ENCODE measurements around the gene OR2V2. TPM values are rescaled to one million over a fixed set of nuclear protein-coding genes. Genes with fewer than 3 reads are reported as not detected.
A peak's percentile ranks its signal among the peaks of the same experiment; 100 is the strongest.
"Not testable (repeated sequence)": the region's sequence is repeated elsewhere in the genome, so short reads cannot be mapped to it uniquely, and the experiment has no call there.

Gene OR2V2, protein sequence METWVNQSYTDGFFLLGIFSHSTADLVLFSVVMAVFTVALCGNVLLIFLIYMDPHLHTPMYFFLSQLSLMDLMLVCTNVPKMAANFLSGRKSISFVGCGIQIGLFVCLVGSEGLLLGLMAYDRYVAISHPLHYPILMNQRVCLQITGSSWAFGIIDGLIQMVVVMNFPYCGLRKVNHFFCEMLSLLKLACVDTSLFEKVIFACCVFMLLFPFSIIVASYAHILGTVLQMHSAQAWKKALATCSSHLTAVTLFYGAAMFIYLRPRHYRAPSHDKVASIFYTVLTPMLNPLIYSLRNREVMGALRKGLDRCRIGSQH
- not detected in 2 replicates for total RNA-seq
- polyA plus RNA-seq, result not detected in 2 replicates

DNA sequence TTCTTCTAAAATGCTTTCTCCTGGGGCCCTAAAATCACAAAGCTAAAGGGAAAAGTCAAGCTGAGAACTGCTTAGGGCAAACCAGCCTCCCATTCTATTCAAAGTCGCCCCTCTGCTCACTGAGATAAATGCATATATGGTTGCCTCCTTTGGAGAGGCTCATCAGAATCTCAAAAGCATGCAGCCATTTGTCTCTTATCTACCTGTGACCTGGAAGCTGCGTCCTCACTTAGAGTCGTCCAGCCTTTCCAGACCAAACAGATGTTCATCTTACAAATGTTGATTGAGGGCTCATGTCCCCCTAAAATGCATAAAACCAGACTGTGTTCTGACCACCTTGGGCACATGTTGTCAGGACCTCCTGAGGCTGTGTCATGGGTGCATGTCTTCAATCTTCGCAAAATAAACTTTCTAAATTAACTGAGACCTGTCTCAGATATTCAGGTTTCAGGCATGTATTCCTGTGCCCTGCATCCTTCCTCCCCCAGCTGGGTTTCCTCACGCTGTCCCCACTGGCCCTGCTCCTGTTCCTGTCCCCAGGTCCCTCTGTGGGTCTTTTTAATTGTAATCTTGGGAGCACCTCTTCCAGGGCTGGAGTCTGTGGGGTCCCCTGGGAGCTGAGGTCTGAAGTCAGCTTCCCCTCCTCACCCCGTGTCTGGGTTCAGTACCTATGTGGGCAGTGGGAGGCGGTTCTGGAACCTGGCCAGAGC, at the start of gene OR2V2:
TSS of gene OR2V2 (plus strand) at position 660 of the 710 bp plus-strand sequence. CDS start 7,357 bp downstream, outside the sequence.
- H3K4me1 ChIP-seq (ENCODE audit: low read depth); H3K9me3 ChIP-seq (ENCODE audit: low read depth); H3K27ac ChIP-seq; DNase-seq (ENCODE audit: low read depth in 1 of 2, low spot score in 1 of 2); H3K27me3 ChIP-seq; H3K4me3 ChIP-seq; H3K36me3 ChIP-seq: not testable (repeated sequence)

DNA sequence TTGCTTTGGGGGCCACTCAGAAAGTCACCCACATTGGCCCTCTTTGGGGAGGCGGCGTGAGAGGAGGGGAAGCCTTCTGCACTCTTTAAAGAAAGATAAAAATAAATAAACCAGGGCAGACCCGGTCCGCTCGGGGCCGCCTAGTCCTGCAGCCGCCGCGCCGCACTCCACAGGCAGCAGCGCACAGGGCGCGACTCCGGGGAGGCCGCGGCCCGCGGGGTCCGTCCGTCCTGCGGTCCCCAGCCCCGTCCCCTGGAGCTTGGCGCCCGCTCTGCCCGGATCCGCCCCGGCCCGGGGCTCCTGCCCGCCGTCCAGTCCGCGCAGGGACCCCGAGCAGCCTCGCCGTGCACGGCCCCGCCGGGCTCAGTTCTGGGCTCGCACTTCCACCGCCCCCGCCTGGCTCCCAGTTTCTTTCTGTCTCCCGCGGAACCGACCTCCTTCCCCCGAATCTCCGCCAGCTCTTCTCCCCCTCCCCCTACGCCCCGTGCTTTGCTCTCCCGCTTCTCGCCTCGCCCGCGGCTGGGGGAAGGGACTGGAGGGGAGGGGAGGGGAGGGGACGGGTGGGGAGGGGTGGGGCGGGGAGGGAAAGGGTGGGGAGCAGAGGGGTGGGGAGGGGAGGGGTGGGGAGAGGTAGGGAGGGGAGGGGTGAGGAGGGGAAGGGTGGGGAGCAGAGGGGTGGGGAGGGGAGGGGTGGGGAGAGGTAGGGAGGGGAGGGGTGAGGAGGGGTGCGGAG, 49.5 kb upstream of the OR2V2 start:
- not testable (repeated sequence) for DNase-seq (ENCODE audit: low read depth in 1 of 2, low spot score in 1 of 2); H3K36me3 ChIP-seq; H3K4me1 ChIP-seq (ENCODE audit: low read depth); H3K27ac ChIP-seq; H3K9me3 ChIP-seq (ENCODE audit: low read depth); H3K4me3 ChIP-seq
- H3K27me3 ChIP-seq, result peaks cover 22% of the 10 kb centered on the region

DNA sequence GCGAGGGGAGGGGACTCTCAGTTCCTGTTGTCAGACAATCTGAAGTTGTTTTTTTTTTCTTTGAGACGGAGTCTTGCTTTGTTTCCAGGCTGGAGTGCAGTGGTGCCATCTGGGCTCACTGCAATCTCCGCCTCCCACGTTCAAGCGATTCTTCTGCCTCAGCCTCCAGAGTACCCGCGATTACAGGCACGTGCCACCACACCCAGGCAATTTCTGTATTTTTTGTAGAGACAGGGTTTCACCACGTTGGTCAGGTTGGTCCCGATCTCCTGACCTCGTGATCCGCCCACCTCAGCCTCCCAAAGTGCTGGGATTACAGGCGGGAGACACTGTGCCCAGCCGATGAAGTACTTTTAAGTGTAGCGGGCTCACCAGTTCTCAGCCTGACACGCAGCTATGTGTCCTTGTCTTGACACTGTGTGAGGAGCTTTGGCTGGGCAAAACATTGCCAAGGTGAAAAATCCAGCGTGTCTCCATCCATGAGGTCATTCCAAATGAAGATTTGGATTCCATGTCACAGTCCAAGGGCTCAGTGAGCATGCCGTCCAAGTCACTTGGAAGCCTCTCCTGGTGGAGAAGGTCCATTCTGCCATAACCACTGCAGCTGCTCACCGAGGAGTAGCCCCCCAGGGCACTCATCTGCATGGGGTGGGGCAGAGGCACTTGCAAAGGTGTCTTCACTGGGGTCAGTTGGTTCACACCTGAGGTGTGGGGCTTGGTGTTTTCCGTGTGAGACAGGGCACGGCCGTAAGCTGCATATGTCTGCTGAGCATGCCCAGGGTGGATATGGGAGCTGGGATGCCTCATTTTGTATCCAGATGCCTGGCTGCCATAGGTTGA, 48.4 kb upstream of the OR2V2 start:
- Histone ChIP-seq H3K4me1 (ENCODE audit: low read depth) (no peaks in the 10 kb centered on the region), H3K9me3 (ENCODE audit: low read depth) (no peaks in the 10 kb centered on the region)

DNA sequence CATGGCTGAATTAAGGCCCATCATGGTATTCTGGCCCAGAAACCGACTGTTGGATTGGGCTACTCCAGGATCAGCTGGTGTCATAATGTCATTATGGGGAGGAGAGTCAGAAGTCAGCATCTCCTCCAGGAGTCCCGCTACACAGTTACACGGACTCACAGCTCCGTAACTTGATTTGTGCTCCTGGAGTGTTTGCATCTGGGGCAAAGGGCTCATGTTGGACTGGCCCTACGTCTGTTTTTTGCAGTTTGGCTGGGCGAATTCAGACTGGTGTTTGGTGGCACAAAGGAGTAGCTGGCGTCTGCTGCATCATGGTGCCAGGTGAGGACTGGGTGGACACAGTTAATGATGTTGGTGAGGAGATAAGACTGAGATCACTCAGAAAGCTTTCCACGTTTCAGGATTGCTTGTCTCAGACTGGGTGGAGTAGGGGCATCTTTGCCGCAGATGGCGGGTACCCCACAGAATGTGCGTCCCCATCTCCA, 47.7 kb upstream of the OR2V2 start:
- Histone ChIP-seq H3K27me3 (peaks cover 27% of the 10 kb centered on the region), H3K9me3 (ENCODE audit: low read depth) (no peaks in the 10 kb centered on the region), H3K4me1 (ENCODE audit: low read depth) (no peaks in the 10 kb centered on the region), H3K27ac (no peak overlapping the region), H3K36me3 (no peaks in the 10 kb centered on the region), H3K4me3 (no peak overlapping the region)
- no peak for DNase-seq (ENCODE audit: low read depth in 1 of 2, low spot score in 1 of 2)
- TF ChIP-seq, protein P1, sequence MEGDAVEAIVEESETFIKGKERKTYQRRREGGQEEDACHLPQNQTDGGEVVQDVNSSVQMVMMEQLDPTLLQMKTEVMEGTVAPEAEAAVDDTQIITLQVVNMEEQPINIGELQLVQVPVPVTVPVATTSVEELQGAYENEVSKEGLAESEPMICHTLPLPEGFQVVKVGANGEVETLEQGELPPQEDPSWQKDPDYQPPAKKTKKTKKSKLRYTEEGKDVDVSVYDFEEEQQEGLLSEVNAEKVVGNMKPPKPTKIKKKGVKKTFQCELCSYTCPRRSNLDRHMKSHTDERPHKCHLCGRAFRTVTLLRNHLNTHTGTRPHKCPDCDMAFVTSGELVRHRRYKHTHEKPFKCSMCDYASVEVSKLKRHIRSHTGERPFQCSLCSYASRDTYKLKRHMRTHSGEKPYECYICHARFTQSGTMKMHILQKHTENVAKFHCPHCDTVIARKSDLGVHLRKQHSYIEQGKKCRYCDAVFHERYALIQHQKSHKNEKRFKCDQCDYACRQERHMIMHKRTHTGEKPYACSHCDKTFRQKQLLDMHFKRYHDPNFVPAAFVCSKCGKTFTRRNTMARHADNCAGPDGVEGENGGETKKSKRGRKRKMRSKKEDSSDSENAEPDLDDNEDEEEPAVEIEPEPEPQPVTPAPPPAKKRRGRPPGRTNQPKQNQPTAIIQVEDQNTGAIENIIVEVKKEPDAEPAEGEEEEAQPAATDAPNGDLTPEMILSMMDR (IDR thresholded peaks at IDR 0.05; ENCODE audit: low read depth, low read length), result no peak

More for the DNA sequence above, 48.4 kb upstream of the OR2V2 start:
- TF ChIP-seq, protein P1 (IDR thresholded peaks at IDR 0.05; ENCODE audit: low read depth, low read length), result no peak
- Histone ChIP-seq H3K36me3 (no peaks in the 10 kb centered on the region), H3K4me3 (no peak overlapping the region), H3K27me3 (peaks cover 22% of the 10 kb centered on the region), H3K27ac (no peak overlapping the region)
- no peak for DNase-seq (ENCODE audit: low read depth in 1 of 2, low spot score in 1 of 2)

DNA sequence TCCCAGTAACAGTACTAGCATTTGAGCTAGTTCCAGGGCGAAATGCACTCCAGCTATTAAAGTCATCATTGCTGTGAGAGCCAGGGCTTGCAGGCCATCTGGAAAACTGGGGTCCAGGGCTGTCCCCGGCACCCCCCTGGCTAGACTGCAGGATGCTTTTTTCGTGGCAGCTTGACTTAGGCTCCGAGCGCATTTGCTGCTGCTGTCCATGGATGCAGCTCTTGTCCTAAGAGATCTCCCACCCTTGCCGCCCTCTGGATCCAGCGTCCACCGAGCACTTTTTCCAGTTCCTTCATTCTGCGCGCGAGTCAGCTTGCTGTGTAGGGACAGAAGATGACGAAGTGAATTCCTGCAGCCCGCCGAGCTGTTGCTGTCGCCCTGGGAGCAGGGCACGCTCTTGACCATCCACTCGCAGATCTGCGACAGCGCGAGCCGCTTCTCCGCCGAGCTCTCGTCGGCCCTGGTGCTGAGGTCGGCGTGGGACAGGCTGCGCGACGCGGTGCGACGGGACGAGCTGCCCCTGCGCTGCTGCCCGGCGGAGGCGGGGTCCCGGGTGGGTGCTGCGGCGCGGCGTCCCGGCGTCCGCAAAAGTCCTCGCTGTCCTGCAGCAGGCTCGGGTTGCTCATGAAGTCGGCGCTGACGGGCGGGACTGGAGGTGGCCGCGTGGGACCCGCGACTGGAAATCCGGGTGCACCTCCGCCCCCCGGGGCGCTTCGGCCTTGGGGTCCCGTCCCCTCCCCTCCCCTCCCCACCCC, 47.1 kb upstream of the OR2V2 start:
- TF ChIP-seq, protein P1 (IDR thresholded peaks at IDR 0.05; ENCODE audit: low read depth, low read length), result no peak
- Histone ChIP-seq H3K9me3 (ENCODE audit: low read depth) (no peaks in the 10 kb centered on the region), H3K27me3 (peaks cover 30% of the 10 kb centered on the region), H3K27ac (no peak overlapping the region), H3K4me3 (no peak overlapping the region), H3K36me3 (no peaks in the 10 kb centered on the region), H3K4me1 (ENCODE audit: low read depth) (no peaks in the 10 kb centered on the region)
- peak in 1 of 2 donors; percentile 0 for DNase-seq (ENCODE audit: low read depth in 1 of 2, low spot score in 1 of 2)

DNA sequence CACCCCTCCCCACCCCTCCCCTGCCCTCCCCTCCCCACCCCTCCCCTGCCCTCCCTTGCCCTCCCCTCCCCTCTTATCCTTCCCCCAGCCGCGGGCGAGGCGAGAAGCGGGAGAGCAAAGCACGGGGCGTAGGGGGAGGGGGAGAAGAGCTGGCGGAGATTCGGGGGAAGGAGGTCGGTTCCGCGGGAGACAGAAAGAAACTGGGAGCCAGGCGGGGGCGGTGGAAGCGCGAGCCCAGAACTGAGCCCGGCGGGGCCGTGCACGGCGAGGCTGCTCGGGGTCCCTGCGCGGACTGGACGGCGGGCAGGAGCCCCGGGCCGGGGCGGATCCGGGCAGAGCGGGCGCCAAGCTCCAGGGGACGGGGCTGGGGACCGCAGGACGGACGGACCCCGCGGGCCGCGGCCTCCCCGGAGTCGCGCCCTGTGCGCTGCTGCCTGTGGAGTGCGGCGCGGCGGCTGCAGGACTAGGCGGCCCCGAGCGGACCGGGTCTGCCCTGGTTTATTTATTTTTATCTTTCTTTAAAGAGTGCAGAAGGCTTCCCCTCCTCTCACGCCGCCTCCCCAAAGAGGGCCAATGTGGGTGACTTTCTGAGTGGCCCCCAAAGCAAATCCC, 46.2 kb upstream of the OR2V2 start:
- not testable (repeated sequence) for H3K27ac ChIP-seq; H3K36me3 ChIP-seq; H3K9me3 ChIP-seq (ENCODE audit: low read depth); H3K4me3 ChIP-seq; H3K4me1 ChIP-seq (ENCODE audit: low read depth); DNase-seq (ENCODE audit: low read depth in 1 of 2, low spot score in 1 of 2)
- peaks cover 30% of the 10 kb centered on the region for H3K27me3 ChIP-seq

DNA sequence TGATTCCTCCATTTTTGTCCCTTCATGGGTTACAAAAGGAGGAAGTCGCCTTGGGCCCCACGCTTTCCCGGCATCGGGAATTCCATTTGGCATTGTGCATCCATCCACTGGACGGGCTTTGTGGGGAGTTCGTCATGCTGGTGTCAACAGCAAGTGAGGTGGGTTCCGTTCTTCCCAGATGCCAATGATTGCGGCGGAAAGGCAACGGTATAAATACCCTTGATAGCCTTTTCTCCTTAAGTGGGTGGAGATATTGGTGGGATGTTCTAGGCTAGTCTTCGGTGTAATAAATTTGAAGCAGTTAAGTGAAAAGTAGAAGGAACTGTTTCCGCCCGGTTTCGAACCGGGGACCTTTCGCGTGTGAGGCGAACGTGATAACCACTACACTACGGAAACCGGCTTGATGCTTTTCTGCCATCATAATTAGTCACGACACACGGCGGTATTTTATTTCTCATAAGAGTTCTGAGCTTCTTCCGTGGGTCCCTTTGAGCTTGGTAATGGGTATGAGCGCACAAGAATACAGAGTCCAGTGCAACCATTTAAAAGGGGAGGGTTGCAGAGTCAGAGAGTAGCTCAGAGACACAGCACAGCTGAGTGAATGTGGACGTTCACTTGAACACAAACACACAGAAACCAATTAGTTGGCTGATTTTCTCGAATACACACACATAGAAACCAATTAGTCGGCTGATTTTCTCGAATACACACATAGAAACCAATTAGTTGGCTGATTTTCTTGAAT, 45.3 kb upstream of the OR2V2 start:
- DNase-seq (ENCODE audit: low read depth in 1 of 2, low spot score in 1 of 2), result not testable (repeated sequence)
- H3K27me3 ChIP-seq, result peaks cover 30% of the 10 kb centered on the region

DNA sequence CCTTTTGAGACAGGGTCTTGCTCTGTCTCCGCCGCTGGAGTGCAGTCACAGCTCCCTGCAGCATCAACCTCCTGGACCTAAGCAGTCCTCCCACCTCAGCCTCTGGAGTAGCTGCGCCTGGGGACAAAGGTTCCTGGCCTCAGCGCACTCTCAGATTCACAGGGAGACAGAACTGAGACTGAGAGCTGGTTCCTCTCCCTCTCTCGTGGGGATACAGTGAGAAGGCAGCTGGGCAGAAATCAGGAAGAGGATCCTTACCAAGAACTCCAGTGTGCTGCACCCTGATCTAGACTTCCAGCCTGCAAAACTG, 43.2 kb upstream of the OR2V2 start:
- peaks cover 24% of the 10 kb centered on the region for H3K27me3 ChIP-seq
- not testable (repeated sequence) for H3K36me3 ChIP-seq; H3K9me3 ChIP-seq (ENCODE audit: low read depth); H3K27ac ChIP-seq; H3K4me1 ChIP-seq (ENCODE audit: low read depth); H3K4me3 ChIP-seq; DNase-seq (ENCODE audit: low read depth in 1 of 2, low spot score in 1 of 2)

More for the DNA sequence above, 45.3 kb upstream of the OR2V2 start:
- H3K27ac ChIP-seq; H3K4me3 ChIP-seq; H3K36me3 ChIP-seq; H3K4me1 ChIP-seq (ENCODE audit: low read depth); H3K9me3 ChIP-seq (ENCODE audit: low read depth): not testable (repeated sequence)
